Bronchial epithelial cell (primary cell): ENCODE measurements around the gene MTMR1. TPM values are rescaled to one million over a fixed set of nuclear protein-coding genes. Genes with fewer than 3 reads are reported as not detected.

Source experiments
- DNase-seq: peaks from one replicate; pipeline ENCODE4 v3.0.0-alpha.2; 2010; ENCODE audit warnings: low read depth
- FAIRE-seq: peaks from 2 replicates; lab custom pipeline; 2011; peaks lifted over from hg19 to GRCh38; lab: Jason Lieb, UNC
- H3K27me3 ChIP-seq: 2 replicates; pipeline ENCODE4 v1.5.1; 2011; ENCODE audit warnings: low read length; ENCODE audit not compliant: control insufficient read depth, insufficient read depth
- H3K36me3 ChIP-seq: 2 replicates; pipeline ENCODE4 v1.5.1; 2011; ENCODE audit warnings: low read length; ENCODE audit not compliant: control insufficient read depth, insufficient read depth
- H3K4me3 ChIP-seq: 2 replicates; pipeline ENCODE4 v1.5.1; 2011; ENCODE audit warnings: mild to moderate bottlenecking, low read depth, low read length, control low read depth
- total RNA-seq: library from RNA; depleted of rRNA; stranded (reverse); fragments of >200 nt; gene quantifications from 2 replicates; pipeline ENCODE4 v1.2.1, GENCODE V29; 2014
- TF ChIP-seq, protein P1 (sequence below): IDR thresholded peaks from 2 replicates; pipeline ENCODE4 v1.5.1; 2011; ENCODE audit warnings: mild to moderate bottlenecking, moderate library complexity, low read length, control low read depth, inconsistent platforms; ENCODE audit not compliant: insufficient read depth, severe bottlenecking

The MTMR1 gene
- total RNA-seq, 1 donor from 2014 or later = 14.0 TPM

DNA sequence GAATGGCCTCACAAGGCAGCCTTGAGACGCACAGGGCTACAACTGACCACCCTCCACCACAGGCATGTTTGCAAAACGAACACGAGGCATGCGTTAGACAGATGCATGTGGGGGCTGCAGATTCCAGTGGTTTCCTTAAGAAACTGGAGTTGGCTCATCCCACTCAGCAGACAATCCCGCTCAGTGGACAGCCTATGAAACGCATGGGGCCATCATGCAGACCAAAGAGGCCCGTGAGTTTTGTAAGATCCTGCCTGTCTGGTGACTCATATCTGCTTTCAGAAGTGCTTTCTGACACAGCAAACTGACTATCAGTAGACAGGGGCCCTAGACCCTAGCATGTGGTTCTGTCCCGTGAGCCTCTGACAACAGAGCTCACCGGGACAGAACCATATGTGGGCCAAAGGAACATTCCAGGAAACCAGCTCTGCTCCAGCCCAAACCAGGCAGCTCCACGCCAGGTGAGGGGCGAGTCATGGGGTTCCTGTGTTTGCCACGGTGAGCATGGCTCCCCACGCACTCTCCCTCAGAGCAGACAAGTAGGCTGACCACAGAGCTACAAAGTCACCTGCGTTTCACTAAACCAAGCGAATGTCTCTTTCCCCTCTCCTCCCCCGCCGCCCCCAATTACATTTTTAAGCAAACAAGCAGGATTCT is 74.4 kb downstream of the MTMR1 start:
- peaks cover 2% of the 10 kb centered on the region for H3K36me3 ChIP-seq
- TF ChIP-seq, protein P1, sequence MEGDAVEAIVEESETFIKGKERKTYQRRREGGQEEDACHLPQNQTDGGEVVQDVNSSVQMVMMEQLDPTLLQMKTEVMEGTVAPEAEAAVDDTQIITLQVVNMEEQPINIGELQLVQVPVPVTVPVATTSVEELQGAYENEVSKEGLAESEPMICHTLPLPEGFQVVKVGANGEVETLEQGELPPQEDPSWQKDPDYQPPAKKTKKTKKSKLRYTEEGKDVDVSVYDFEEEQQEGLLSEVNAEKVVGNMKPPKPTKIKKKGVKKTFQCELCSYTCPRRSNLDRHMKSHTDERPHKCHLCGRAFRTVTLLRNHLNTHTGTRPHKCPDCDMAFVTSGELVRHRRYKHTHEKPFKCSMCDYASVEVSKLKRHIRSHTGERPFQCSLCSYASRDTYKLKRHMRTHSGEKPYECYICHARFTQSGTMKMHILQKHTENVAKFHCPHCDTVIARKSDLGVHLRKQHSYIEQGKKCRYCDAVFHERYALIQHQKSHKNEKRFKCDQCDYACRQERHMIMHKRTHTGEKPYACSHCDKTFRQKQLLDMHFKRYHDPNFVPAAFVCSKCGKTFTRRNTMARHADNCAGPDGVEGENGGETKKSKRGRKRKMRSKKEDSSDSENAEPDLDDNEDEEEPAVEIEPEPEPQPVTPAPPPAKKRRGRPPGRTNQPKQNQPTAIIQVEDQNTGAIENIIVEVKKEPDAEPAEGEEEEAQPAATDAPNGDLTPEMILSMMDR = no peak
- DNase-seq (peak; percentile 62), FAIRE-seq (no peak)
- no peak overlapping the region for H3K4me3 ChIP-seq
- H3K27me3 ChIP-seq = no peaks in the 10 kb centered on the region

DNA sequence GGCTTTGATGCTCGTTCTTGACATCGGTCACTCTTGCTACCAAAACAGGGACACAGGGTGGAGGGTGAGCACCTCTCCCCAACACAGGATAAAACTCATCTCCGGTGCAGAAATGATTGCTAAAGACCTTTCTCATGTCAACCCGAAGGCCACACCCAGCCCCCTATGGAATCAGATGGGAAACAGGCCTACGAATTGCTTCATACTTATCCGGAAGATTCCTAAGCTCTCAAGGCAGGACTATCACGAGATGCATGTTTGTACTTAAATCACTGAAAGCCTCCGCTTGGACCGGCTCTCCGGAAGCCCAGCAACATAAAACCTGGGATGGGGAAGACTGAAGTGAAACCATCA is 74.9 kb downstream of the MTMR1 start:
- Histone ChIP-seq H3K4me3 (no peak overlapping the region), H3K36me3 (peaks cover 2% of the 10 kb centered on the region), H3K27me3 (no peaks in the 10 kb centered on the region)
- no peak for DNase-seq
- no peak for FAIRE-seq
- TF ChIP-seq, protein P1 = no peak

DNA sequence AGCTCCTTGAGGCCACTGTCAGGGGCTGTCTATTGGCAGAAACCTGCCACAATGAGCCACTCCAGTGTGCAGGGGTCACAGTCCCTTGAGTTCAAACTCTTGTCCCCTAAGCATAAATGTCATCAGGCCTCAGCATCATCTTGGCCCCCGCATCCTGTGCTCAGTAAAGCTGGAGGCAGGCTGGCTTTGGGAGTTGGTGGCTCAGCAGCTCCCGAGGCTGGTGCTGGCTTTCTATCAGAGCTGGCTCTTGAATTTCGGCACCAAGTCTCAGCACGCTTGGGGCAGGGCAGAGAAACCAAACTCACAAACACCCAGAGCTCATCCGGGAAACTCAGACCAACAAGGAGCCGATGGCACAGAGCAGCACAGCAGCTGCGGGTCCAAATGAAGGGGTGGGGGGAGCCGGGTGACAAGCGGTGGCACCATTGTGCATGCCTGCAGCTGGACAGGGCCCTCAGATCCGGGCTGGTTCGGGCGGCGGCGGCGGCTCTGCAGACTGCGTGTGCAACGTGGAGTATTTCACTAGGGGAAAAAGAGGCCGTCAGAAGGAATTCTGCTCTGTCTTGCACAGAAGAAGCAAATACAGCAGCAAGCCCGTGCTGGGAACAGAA is 75.5 kb downstream of the MTMR1 start:
- DNase-seq (peak; percentile 6), FAIRE-seq (no peak)
- no peak overlapping the region for H3K4me3 ChIP-seq
- H3K36me3 ChIP-seq = peaks cover 2% of the 10 kb centered on the region
- TF ChIP-seq, protein P1 = no peak
- H3K27me3 ChIP-seq = no peaks in the 10 kb centered on the region

DNA sequence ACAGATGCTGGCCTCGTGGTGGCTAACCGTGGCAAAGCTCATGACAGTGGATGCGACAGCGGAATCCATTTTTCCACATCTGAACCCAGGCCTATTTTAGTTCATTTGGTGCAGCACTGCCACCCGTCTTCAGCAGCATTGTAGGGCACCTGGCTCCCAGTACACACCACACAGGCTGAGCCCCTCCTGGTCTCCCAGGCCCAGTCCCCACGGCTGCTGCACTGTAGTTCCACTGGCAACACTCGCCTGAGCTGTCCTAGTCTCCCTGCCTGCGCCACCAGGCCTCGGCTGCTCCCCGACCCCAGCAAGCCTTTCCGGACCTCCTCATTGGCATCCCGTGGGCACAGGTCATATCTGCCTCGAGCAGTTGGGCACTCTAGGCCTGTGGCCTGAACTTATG is 76.2 kb downstream of the MTMR1 start:
- FAIRE-seq = no peak
- DNase-seq = no peak
- Histone ChIP-seq H3K4me3 (no peak overlapping the region), H3K27me3 (no peaks in the 10 kb centered on the region), H3K36me3 (peaks cover 2% of the 10 kb centered on the region)
- TF ChIP-seq, protein P1 = no peak

DNA sequence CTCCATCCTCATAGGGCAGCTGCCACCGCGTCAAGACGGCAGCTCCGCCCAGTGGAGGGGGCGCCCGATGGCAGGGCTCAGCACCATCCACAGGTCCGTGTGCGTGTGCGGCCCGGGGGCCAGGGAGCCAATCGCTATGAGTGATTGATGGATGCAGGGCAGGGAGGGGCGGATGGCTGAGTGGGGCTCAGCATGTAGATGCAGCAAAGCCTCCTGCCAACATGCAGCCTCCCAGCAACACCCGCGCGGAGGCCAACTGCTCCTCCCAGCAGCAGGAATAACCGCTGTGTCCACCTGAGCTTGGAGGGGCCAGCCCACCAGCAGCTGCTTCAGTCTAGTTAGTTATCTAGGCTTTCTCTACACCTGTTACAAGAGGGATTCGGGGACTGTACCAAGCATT is 77.4 kb downstream of the MTMR1 start:
- FAIRE-seq (no peak), DNase-seq (no peak)
- Histone ChIP-seq H3K4me3 (no peak overlapping the region), H3K27me3 (no peaks in the 10 kb centered on the region), H3K36me3 (no peaks in the 10 kb centered on the region)
- TF ChIP-seq, protein P1 = no peak

DNA sequence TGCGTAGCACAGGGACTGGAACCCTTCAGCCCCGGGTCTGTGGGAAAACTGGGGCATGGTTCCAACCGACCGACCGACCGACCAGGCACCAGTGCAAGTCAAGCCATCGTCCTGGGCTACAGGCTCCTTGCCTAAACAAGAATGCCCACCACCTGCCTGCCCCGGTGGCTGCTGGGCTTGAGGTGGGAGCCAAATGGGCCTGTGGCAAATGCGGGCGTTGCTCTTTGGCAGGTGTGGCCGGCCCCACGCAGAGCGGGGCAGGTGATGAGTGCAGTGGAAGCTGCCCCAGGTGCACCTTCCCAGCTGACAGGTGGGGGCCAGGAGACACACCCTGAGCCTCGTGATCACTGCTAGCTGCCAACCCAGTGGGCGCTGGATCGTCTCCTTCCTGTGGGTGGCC is 77.9 kb downstream of the MTMR1 start:
- Histone ChIP-seq H3K36me3 (peaks cover 3% of the 10 kb centered on the region), H3K4me3 (no peak overlapping the region), H3K27me3 (no peaks in the 10 kb centered on the region)
- TF ChIP-seq, protein P1 = no peak
- FAIRE-seq (no peak), DNase-seq (no peak)
